ENCODE results near the gene ATP1A4.

- TF ChIP-seq EP300 (IDR thresholded peaks at IDR 0.05; ENCODE audit: low read length) (no peak), REST (IDR thresholded peaks at IDR 0.05; ENCODE audit: borderline replicate concordance) (no peak), REST (CRISPR knock-in tag; IDR thresholded peaks at IDR 0.05; ENCODE audit: low read depth) (no peak), TEAD4 (IDR thresholded peaks at IDR 0.05; ENCODE audit: low read length) (no peak), TEAD4 (CRISPR knock-in tag; IDR thresholded peaks at IDR 0.05; ENCODE audit: borderline replicate concordance) (no peak), CTCF (IDR thresholded peaks at IDR 0.05 in 2 of 3, conservative IDR thresholded peaks at IDR 0.05 in 1 of 3; ENCODE audit: insufficient read depth in 2 of 3, low read depth in 1 of 3, low read length in 3 of 3) (no peak), CHD1 (IDR thresholded peaks at IDR 0.05; ENCODE audit: low read length) (no peak), TCF7L2 (IDR thresholded peaks at IDR 0.05; ENCODE audit: low read depth, low read length) (no peak), NR2C2 (CRISPR knock-in tag; IDR thresholded peaks at IDR 0.05) (no peak), NR2C2 (tag; IDR thresholded peaks at IDR 0.05) (no peak), HDAC8 (tag; IDR thresholded peaks at IDR 0.05) (no peak), USF2 (CRISPR knock-in tag; IDR thresholded peaks at IDR 0.05) (no peak), ETV1 (tag; conservative IDR thresholded peaks at IDR 0.05; ENCODE audit: low read depth) (no peak), RAD51 (IDR thresholded peaks at IDR 0.05; ENCODE audit: borderline replicate concordance, low read depth) (no peak), IRF2 (CRISPR knock-in tag; IDR thresholded peaks at IDR 0.05) (no peak)
- TF ChIP-seq, protein P1, sequence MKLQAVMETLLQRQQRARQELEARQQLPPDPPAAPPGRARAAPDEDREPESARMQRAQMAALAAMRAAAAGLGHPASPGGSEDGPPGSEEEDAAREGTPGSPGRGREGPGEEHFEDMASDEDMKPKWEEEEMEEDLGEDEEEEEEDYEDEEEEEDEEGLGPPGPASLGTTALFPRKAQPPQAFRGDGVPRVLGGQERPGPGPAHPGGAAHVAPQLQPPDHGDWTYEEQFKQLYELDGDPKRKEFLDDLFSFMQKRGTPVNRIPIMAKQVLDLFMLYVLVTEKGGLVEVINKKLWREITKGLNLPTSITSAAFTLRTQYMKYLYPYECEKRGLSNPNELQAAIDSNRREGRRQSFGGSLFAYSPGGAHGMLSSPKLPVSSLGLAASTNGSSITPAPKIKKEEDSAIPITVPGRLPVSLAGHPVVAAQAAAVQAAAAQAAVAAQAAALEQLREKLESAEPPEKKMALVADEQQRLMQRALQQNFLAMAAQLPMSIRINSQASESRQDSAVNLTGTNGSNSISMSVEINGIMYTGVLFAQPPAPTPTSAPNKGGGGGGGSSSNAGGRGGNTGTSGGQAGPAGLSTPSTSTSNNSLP (IDR thresholded peaks at IDR 0.05; ENCODE audit: borderline replicate concordance, low read depth, low read length) = no peak
These were observed 59.2 kb downstream of the ATP1A4 start for GRCh38 chr1:160210561-160210960.

All from K562 (cell line).